A172 (cell line): ENCODE data around the gene RPTOR. TPM values are rescaled to one million over a fixed set of nuclear protein-coding genes. Genes with fewer than 3 reads are reported as not detected.

Experiments used
- DNase-seq: peaks from one replicate; pipeline ENCODE4 v3.0.0-alpha.2; 2015; ENCODE audit warnings: low spot score
- total RNA-seq: library from RNA; depleted of rRNA; stranded (reverse); fragments of >200 nt; shearing (Covaris generic); gene quantifications from 2 replicates; pipeline ENCODE4 v1.2.3, GENCODE V29; 2014

The RPTOR gene
- total RNA-seq, 1 experiment from 2014 or later: 20.7 TPM

DNA sequence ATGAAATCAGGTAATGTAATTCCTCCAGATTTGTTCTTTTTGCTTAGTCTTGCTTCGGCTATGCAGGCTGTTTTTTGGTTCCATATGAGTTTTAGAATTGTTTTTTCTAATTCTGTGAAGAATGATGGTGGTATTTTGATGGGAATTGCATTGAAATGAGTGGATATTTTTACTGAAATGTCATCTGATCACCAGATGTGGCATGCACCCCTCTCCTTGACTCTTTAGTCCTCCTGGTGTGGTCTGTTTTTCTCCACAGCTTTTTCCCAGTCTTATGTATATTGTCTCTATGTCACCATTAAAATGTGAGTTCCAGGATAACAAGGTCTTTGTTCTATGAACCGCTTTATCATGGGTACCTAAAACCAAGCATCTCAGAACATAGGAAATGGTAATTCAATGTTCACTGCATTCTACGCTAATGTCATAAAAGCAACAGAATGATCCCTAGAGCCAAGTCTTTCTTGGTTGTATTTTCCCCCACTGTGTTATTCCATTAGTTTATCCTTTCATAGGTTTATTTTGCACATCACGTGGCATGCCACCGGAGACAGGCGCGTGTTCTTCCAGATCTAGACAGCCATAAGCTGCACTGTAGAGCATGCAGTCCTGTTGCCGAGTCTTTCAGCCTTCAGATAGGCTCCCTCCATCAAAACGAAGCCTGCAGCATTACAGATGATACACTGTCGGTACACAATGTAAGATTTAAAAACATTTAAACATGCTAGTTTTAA, 172.5 kb downstream of the RPTOR start:
- no peak for DNase-seq

DNA sequence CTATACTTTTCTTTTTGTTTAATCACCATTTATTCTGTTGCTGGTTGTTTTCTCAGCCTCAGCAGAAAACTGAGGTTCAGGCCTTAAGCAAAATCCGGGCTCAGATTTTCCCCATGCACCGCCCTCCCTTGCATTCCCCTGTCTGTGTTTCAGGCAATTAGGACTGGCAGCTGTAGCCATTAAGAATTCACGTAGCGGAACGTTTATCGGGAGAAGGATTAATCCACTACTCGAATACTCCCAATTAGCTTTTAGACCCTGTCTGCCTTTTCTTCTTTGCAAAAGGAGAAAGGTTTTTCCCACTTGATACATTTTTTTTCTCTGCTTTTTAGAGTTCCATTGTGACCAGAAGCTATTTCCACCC, 173.1 kb downstream of the RPTOR start:
- DNase-seq: no peak

GRCh38 chr17:80718428-80718827, 173.8 kb downstream of the RPTOR start:
- DNase-seq: no peak

- DNase-seq: no peak
Observed at GRCh38 chr17:80719449-80719848, 174.8 kb downstream of the RPTOR start.

GRCh38 chr17:80720610-80721577, 176.3 kb downstream of the RPTOR start:
- peak; percentile 79 for DNase-seq

GRCh38 chr17:80722661-80723060, 178.0 kb downstream of the RPTOR start:
- DNase-seq: no peak

DNA sequence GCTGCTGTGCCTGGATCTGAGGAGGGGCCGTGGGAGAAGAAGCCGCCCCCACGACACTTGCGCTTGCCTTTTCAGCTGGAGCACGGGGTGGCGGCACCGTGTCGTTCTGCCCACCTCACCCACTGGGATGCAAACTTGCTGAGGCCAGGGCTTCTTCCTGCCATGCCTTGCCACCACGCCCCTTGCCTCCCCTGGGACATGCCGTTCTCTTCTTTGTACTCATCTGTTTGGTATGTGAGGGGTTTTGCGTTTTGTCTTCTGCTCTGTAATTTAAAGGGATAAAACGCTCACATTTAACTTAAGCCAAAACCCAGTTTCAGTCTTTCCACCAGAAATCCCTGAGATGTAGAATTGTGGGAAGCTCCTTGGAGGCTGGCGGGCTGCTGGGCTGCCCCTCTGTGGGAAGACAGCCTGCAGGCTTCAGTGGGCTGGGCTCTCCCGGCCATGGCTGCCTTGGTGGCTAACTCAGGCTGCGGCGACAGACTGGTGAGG, 180.2 kb downstream of the RPTOR start:
- DNase-seq: peak; percentile 84

- no peak for DNase-seq
Observed at GRCh38 chr17:80725517-80725916, 180.9 kb downstream of the RPTOR start.

GRCh38 chr17:80726558-80727408, 182.1 kb downstream of the RPTOR start:
- no peak for DNase-seq

DNA sequence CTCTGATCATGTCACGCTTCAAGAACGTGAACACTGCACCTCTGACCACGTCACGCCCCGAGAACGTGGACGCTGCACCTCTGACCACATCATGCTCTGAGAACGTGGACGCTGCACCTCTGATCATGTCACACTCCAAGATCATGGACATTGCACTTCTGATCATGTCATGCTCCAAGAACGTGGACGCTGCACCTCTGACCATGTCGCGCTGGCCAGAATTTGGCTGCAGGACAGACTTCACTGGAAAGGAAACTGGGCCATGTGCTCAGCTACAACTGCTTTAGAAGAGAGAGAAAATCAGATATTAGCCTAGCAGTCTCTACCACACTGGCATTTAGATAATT, 182.7 kb downstream of the RPTOR start:
- DNase-seq: no peak

DNA sequence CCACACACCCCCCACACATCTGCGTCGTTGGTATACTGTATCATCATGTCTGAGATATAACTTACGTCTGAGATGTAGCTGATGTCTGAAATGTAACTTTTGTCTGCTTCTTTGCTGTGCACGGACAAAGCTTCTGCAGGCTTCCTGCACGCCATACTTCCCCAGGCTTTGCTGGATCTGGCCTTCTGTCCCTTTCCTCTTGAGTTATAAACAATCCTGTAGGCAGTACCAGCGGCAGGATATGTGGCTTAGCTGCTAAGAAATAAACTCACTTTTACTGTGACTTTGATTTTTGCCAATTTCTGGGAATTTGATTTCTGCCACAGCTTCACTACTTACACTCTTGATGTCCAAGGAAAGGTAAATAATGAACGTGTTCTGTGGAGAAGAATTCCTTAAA, 184.4 kb downstream of the RPTOR start:
- DNase-seq: no peak

DNA sequence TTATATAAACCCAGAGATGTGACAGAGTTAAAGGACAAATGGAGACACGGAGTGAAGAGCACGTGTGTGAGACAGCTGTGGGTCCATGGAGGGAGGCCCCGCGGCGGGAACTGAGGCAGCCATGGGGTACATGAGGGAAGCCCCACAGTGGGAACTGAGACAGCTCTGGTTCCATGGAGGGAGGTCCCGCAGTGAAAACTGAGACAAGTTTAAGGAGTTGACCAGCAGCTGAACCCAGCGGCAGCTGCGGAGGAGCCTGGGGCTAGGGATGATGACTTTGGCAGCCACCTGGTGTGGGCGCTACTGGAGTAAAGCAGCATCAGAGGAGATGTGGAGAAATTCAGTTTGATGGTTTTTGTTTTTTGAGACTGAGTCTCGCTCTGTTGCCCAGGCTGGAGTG, 185.1 kb downstream of the RPTOR start:
- DNase-seq: no peak

- DNase-seq: no peak
Observed at GRCh38 chr17:80730739-80731138, 186.1 kb downstream of the RPTOR start.

- no peak for DNase-seq
Observed at GRCh38 chr17:80731323-80731722, 186.7 kb downstream of the RPTOR start.

GRCh38 chr17:80732268-80732667, 187.6 kb downstream of the RPTOR start:
- no peak for DNase-seq

DNA sequence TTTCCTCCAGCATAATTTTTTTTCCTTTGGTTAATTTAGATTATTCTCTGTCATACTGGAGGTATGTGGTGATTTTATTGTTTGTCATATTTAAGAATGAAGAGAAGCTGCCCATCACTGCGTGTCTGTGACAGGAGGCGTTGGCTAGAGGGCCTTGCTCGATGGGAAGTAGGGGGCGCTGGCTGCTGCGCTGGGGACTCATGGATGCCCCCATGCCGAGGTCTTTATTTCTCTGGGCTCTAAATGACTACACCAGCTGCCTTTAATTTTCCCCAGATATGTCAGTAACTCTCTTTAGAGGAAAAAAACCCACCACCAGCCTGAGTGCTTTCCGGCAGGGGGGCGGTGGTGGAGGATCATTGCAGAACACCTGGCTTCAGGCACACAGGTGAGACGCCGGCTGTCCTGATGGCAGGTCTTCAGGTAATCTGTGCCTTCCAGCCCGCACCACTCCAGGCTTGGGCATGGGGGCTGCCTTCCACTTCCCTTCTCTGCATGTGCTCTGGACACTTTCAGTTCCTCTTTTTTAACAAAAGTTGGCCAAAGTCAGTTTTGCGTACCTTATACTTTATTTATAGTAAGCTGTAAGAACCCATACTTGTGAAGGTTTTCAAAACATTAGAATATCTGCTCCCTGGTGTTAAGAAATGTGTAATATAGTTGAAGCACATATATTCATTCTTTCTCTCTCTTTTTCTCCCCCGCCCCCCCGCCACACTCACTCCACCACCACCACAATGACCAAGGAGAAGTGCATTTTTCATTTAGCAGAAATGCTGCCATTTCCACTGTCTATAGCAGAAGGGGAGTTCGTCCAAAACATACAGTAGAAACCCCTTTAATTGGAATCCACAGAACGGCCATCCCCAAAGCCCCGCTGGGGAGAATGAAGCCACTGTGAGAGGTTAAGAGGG, 192.7 kb downstream of the RPTOR start:
- no peak for DNase-seq

- no peak for DNase-seq
Observed at GRCh38 chr17:80738020-80738808, 193.6 kb downstream of the RPTOR start.

- DNase-seq: no peak
Observed at GRCh38 chr17:80738987-80739730, 194.5 kb downstream of the RPTOR start.

- no peak for DNase-seq
Observed at GRCh38 chr17:80740141-80740540, 195.5 kb downstream of the RPTOR start.
